Subcutaneous adipose tissue (tissue), 4 donors: ENCODE measurements around the gene LGALS4. TPM values are rescaled to one million over a fixed set of nuclear protein-coding genes. Genes with fewer than 3 reads are reported as not detected.

Experiments
- CTCF ChIP-seq: fragments of 450-650 bp; IDR thresholded peaks from one replicate; pipeline ENCODE4 v1.5.1; 2016; ENCODE audit warnings: low read depth, mild to moderate bottlenecking, control low read depth, antibody characterized with exemption, moderate library complexity
- total RNA-seq, 4 donors: library from RNA; depleted of rRNA; stranded (reverse); fragments of >200 nt; gene quantifications; one replicate each; pipeline ENCODE4 v1.1.0, GENCODE V29; 2016

The LGALS4 gene
- total RNA-seq, 4 donors from 2014 or later = 1.9 to 4.5 (median 4.4) TPM; not detected in 1

GRCh38 chr19:38817081-38817480, 4.3 kb upstream of the LGALS4 start:
- no peak for TF ChIP-seq CTCF

GRCh38 chr19:38816131-38816750, 3.5 kb upstream of the LGALS4 start:
- no peak for TF ChIP-seq CTCF

- TF ChIP-seq CTCF = no peak
These were observed 2.6 kb upstream of the LGALS4 start for GRCh38 chr19:38815059-38816001.

- no peak for TF ChIP-seq CTCF
These were observed 578 bp upstream of the LGALS4 start for GRCh38 chr19:38813323-38813722.

- TF ChIP-seq CTCF = no peak
These were observed 520 bp downstream of the LGALS4 start for GRCh38 chr19:38812009-38812840.

- TF ChIP-seq CTCF = no peak
These were observed 3.0 kb downstream of the LGALS4 start for GRCh38 chr19:38809592-38810252.
